ENCODE results near the gene SYTL5. TPM values are rescaled to one million over a fixed set of nuclear protein-coding genes. Genes with fewer than 3 reads are reported as not detected.

The SYTL5 gene
- total and polyA plus RNA-seq, 2 experiments from 2014 or later = 0.23 to 0.35 TPM

DNA sequence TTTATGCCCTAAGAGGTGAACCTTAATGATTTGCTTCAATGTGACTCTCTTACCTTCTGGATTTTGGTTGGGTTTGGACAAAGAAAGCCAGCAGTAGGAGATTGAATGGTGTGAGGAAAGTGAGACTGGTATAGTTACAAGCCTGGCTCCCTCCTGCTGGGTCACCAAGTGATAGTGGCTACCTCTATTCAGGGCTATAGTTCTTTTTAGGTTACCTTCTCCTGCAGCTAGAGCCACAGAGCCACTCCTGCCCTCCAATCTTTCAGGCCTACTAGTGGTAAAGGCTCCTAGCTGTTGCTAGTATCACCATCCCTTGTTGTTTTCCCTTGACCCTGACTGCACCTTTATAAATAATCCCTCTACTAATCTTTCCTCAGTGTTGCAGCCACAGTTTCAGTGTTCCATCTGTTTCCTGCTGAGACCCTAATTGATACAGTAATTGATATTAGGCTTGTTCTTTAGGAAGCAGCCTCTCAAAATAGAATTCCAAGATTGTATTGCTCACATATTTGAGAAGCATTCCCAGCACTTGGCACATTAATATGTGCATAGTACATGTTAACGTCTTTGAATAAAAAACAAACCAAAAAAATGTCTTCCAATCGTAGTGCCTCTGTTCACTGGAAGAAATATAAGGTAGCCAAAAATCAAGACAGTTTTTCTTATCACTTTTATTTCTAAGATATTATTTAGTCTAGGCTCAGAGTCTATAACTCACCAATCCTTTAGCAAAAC lies 132.0 kb downstream of the SYTL5 start:
- no peaks in the 10 kb centered on the region for H3K9me2 ChIP-seq (ENCODE audit: insufficient read depth)
- no peak overlapping the region for H2AFZ ChIP-seq
- no peaks in the 10 kb centered on the region for H3K79me2 ChIP-seq (replicated peaks; ENCODE audit: insufficient read depth)
- H3K27me3 Mint-ChIP-seq (ENCODE audit: insufficient read depth, low read depth, poor library complexity) = no peaks in the 10 kb centered on the region
- no peak overlapping the region for H3K27ac ChIP-seq (ENCODE audit: low read depth)
- DNase-seq (ENCODE audit: low spot score) = no peak
- ATAC-seq = no peak
- H3K4me2 ChIP-seq = no peak overlapping the region
- no peak overlapping the region for H3K4me3 Mint-ChIP-seq
- H4K20me1 ChIP-seq (replicated peaks; ENCODE audit: insufficient read depth) = no peaks in the 10 kb centered on the region
- no peaks in the 10 kb centered on the region for H3K9me3 Mint-ChIP-seq
- TF ChIP-seq, protein P1, sequence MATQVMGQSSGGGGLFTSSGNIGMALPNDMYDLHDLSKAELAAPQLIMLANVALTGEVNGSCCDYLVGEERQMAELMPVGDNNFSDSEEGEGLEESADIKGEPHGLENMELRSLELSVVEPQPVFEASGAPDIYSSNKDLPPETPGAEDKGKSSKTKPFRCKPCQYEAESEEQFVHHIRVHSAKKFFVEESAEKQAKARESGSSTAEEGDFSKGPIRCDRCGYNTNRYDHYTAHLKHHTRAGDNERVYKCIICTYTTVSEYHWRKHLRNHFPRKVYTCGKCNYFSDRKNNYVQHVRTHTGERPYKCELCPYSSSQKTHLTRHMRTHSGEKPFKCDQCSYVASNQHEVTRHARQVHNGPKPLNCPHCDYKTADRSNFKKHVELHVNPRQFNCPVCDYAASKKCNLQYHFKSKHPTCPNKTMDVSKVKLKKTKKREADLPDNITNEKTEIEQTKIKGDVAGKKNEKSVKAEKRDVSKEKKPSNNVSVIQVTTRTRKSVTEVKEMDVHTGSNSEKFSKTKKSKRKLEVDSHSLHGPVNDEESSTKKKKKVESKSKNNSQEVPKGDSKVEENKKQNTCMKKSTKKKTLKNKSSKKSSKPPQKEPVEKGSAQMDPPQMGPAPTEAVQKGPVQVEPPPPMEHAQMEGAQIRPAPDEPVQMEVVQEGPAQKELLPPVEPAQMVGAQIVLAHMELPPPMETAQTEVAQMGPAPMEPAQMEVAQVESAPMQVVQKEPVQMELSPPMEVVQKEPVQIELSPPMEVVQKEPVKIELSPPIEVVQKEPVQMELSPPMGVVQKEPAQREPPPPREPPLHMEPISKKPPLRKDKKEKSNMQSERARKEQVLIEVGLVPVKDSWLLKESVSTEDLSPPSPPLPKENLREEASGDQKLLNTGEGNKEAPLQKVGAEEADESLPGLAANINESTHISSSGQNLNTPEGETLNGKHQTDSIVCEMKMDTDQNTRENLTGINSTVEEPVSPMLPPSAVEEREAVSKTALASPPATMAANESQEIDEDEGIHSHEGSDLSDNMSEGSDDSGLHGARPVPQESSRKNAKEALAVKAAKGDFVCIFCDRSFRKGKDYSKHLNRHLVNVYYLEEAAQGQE (IDR thresholded peaks at IDR 0.05; ENCODE audit: unreplicated experiment) = no peak
- TF ChIP-seq, protein P2, sequence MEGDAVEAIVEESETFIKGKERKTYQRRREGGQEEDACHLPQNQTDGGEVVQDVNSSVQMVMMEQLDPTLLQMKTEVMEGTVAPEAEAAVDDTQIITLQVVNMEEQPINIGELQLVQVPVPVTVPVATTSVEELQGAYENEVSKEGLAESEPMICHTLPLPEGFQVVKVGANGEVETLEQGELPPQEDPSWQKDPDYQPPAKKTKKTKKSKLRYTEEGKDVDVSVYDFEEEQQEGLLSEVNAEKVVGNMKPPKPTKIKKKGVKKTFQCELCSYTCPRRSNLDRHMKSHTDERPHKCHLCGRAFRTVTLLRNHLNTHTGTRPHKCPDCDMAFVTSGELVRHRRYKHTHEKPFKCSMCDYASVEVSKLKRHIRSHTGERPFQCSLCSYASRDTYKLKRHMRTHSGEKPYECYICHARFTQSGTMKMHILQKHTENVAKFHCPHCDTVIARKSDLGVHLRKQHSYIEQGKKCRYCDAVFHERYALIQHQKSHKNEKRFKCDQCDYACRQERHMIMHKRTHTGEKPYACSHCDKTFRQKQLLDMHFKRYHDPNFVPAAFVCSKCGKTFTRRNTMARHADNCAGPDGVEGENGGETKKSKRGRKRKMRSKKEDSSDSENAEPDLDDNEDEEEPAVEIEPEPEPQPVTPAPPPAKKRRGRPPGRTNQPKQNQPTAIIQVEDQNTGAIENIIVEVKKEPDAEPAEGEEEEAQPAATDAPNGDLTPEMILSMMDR (conservative IDR thresholded peaks at IDR 0.05; ENCODE audit: low read depth in 2 of 2) = no peak
- no peak for TF ChIP-seq EZH2phosphoT487 (IDR thresholded peaks at IDR 0.05; ENCODE audit: unreplicated experiment)
- TF ChIP-seq ZNF331 (CRISPR knock-in tag; IDR thresholded peaks at IDR 0.05; ENCODE audit: low read depth) = no peak
- TF ChIP-seq, protein P3, sequence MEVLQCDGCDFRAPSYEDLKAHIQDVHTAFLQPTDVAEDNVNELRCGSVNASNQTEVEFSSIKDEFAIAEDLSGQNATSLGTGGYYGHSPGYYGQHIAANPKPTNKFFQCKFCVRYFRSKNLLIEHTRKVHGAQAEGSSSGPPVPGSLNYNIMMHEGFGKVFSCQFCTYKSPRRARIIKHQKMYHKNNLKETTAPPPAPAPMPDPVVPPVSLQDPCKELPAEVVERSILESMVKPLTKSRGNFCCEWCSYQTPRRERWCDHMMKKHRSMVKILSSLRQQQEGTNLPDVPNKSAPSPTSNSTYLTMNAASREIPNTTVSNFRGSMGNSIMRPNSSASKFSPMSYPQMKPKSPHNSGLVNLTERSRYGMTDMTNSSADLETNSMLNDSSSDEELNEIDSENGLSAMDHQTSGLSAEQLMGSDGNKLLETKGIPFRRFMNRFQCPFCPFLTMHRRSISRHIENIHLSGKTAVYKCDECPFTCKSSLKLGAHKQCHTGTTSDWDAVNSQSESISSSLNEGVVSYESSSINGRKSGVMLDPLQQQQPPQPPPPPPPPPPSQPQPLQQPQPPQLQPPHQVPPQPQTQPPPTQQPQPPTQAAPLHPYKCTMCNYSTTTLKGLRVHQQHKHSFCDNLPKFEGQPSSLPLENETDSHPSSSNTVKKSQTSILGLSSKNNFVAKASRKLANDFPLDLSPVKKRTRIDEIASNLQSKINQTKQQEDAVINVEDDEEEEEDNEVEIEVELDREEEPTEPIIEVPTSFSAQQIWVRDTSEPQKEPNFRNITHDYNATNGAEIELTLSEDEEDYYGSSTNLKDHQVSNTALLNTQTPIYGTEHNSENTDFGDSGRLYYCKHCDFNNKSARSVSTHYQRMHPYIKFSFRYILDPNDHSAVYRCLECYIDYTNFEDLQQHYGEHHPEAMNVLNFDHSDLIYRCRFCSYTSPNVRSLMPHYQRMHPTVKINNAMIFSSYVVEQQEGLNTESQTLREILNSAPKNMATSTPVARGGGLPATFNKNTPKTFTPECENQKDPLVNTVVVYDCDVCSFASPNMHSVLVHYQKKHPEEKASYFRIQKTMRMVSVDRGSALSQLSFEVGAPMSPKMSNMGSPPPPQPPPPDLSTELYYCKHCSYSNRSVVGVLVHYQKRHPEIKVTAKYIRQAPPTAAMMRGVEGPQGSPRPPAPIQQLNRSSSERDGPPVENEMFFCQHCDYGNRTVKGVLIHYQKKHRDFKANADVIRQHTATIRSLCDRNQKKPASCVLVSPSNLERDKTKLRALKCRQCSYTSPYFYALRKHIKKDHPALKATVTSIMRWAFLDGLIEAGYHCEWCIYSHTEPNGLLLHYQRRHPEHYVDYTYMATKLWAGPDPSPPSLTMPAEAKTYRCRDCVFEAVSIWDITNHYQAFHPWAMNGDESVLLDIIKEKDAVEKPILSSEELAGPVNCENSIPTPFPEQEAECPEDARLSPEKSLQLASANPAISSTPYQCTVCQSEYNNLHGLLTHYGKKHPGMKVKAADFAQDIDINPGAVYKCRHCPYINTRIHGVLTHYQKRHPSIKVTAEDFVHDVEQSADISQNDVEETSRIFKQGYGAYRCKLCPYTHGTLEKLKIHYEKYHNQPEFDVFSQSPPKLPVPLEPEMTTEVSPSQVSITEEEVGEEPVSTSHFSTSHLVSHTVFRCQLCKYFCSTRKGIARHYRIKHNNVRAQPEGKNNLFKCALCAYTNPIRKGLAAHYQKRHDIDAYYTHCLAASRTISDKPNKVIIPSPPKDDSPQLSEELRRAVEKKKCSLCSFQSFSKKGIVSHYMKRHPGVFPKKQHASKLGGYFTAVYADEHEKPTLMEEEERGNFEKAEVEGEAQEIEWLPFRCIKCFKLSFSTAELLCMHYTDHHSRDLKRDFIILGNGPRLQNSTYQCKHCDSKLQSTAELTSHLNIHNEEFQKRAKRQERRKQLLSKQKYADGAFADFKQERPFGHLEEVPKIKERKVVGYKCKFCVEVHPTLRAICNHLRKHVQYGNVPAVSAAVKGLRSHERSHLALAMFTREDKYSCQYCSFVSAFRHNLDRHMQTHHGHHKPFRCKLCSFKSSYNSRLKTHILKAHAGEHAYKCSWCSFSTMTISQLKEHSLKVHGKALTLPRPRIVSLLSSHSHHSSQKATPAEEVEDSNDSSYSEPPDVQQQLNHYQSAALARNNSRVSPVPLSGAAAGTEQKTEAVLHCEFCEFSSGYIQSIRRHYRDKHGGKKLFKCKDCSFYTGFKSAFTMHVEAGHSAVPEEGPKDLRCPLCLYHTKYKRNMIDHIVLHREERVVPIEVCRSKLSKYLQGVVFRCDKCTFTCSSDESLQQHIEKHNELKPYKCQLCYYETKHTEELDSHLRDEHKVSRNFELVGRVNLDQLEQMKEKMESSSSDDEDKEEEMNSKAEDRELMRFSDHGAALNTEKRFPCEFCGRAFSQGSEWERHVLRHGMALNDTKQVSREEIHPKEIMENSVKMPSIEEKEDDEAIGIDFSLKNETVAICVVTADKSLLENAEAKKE (CRISPR knock-in tag; IDR thresholded peaks at IDR 0.05) = no peak
- no peak for TF ChIP-seq STAT1 (IDR thresholded peaks at IDR 0.05; ENCODE audit: unreplicated experiment)
- TF ChIP-seq NANOG (IDR thresholded peaks at IDR 0.05; ENCODE audit: borderline replicate concordance) = no peak
- TF ChIP-seq ZNF114 (CRISPR knock-in tag; IDR thresholded peaks at IDR 0.05) = no peak
- TF ChIP-seq JUNB (IDR thresholded peaks at IDR 0.05; ENCODE audit: unreplicated experiment) = no peak
- no peak for TF ChIP-seq POLR2AphosphoS5 (IDR thresholded peaks at IDR 0.05; ENCODE audit: low read depth)
- no peaks in the 10 kb centered on the region for H3K4me1 ChIP-seq (ENCODE audit: insufficient read depth)
- H3K4me1 Mint-ChIP-seq = peaks cover 12% of the 10 kb centered on the region
- H3F3A ChIP-seq (replicated peaks; ENCODE audit: low read depth) = no peaks in the 10 kb centered on the region
- no peaks in the 10 kb centered on the region for H3K36me3 ChIP-seq (ENCODE audit: insufficient read depth)
- no peaks in the 10 kb centered on the region for H3K36me3 Mint-ChIP-seq (ENCODE audit: low read depth)
- H3K27me3 ChIP-seq (ENCODE audit: insufficient read depth) = no peaks in the 10 kb centered on the region
- H3K4me3 ChIP-seq = no peak overlapping the region
- no peak overlapping the region; the same call in 1 of the 2 replicates for H3K27ac Mint-ChIP-seq

All from GM23338 (cell line).